HT-29 (cell line): Measurements from ENCODE around the gene ATXN8OS. TPM values are rescaled to one million over a fixed set of nuclear protein-coding genes. Genes with fewer than 3 reads are reported as not detected.

Experiments
- total RNA-seq: library from RNA; depleted of rRNA; stranded (reverse); fragments of >200 nt; shearing (Covaris generic); gene quantifications from 2 replicates; pipeline ENCODE4 v1.2.3, GENCODE V29; 2014; rRNA removed

ATXN8OS gene
- total RNA-seq, 1 experiment from 2014 or later = not detected

Other genes starting within 250 kb of the ATXN8OS start
- not detected in 2 replicates for gene KLHL1, start 626 bp downstream of the ATXN8OS start, total RNA-seq